Testis (tissue), 2 donors: ENCODE results near the gene TECR.

ENCODE experiments used
- CTCF ChIP-seq, 3 experiments: fragments of 450-650 bp in 2 of 3; fragments of 200-600 bp in 1 of 3; sonication (generic) in 1 of 3; IDR thresholded peaks; one replicate each; pipeline ENCODE4 v1.5.1; 2016 to 2019; ENCODE audit warnings: antibody characterized with exemption in 3 of 3, mild to moderate bottlenecking in 2 of 3, moderate library complexity in 1 of 3
- POLR2A ChIP-seq: fragments of 450-650 bp; IDR thresholded peaks from one replicate; pipeline ENCODE4 v1.6.1; 2017; ENCODE audit warnings: antibody characterized with exemption, mild to moderate bottlenecking, moderate library complexity

- TF ChIP-seq CTCF (IDR thresholded peaks at IDR 0.05) = no peak
- TF ChIP-seq POLR2A = no peak
These were observed 26.1 kb upstream of the TECR start for GRCh38 chr19:14503285-14503684.
